ENCODE results near the gene REC8. TPM values are rescaled to one million over a fixed set of nuclear protein-coding genes. Genes with fewer than 3 reads are reported as not detected.

Gene REC8
- total RNA-seq: 1.8 TPM in 2 replicates

GRCh38 chr14:24171422-24172260 lies at the start of gene REC8:
REC8 (plus strand) TSS chr14:24172080; CDS start chr14:24172553, 473 bp downstream.

GRCh38 chr14:24130380-24130716 lies 41.5 kb upstream of the REC8 start, which contains the start of gene FITM1:
FITM1 (plus strand) TSS chr14:24130659; CDS start chr14:24131564, 905 bp downstream.

GRCh38 chr14:24135834-24136683 lies 35.8 kb upstream of the REC8 start, which contains the start of gene PSME1:
PSME1 (plus strand) TSS chr14:24136194; CDS start chr14:24136263, 69 bp downstream.

GRCh38 chr14:24141097-24141880 lies 30.6 kb upstream of the REC8 start, which contains the start of gene EMC9:
EMC9 (minus strand) TSS chr14:24141591; CDS start chr14:24141304, 287 bp downstream.

GRCh38 chr14:24146453-24146977 lies 25.4 kb upstream of the REC8 start, which contains the start of gene PSME2:
PSME2 (minus strand) TSS chr14:24146610; CDS start chr14:24146581, 29 bp downstream.

GRCh38 chr14:24146978-24147760 lies 24.7 kb upstream of the REC8 start, which contains the start of gene RNF31:
RNF31 (plus strand) TSS chr14:24147498; CDS start chr14:24147699, 201 bp downstream.

GRCh38 chr14:24160850-24161804 lies 10.8 kb upstream of the REC8 start, which contains the start of gene IRF9:
IRF9 (plus strand) TSS chr14:24161265; CDS start chr14:24162145, 880 bp downstream.

GRCh38 chr14:24188251-24189058 lies 16.6 kb downstream of the REC8 start, which contains the start of gene IPO4:
IPO4 (minus strand) TSS chr14:24188816; CDS start chr14:24188787, 29 bp downstream.

GRCh38 chr14:24195186-24196070 lies 23.5 kb downstream of the REC8 start, which contains the start of gene TM9SF1:
TM9SF1 (minus strand) TSS chr14:24195441; CDS start chr14:24195019, 422 bp downstream.

GRCh38 chr14:24212924-24213865 lies 41.3 kb downstream of the REC8 start, which contains the start of gene CHMP4A:
CHMP4A (minus strand) TSS chr14:24213488; CDS start chr14:24213439, 49 bp downstream.

GRCh38 chr14:24215495-24216344 lies 43.8 kb downstream of the REC8 start, which contains the start of gene MDP1:
MDP1 (minus strand) TSS chr14:24216066; CDS start chr14:24215955, 111 bp downstream.

